ENCODE results near the gene AK6.
"Not testable (repeated sequence)": the region's sequence is repeated elsewhere in the genome, so short reads cannot be mapped to it uniquely, and the experiment has no call there.

AK6 gene

DNA sequence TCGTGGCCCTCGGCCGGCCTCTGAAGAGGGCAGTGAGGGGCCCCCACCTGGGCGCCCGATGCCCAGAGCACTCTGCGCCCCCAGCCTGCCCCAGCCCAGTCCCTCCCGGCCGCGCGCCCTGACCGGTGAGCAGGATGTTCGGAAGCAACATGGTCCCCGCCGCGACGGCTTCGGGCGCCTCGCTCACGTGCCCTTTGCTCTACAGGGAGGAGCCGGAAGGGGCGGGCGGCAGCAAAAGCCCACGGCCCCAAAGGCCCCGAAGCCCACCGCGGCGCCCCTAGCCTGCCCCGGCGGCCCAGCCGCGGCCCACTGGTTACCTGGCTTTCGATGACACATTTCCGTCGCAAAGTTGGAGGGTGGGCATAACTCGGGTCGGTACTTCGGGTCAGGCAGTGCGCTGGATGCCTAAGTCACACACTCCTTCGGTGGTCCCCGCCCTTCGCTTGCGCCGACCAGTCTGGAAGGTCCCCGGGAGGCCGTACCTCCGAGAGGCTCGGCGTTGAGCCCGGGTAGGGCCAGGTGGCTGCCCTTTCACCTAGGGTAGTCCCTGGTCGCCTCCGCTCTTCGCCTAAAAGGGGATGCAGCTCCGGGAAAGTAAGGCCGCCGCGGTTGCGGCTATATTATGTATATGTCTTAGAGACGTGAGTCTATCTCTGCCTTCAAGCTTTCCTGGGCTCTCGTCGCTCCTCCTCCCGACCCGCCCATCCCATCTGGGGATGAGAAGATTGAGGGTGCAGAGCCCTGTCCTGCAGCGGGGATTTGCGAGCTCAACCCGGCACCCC lies at the start of gene AK6, which contains the start of the genes RAD17 and TAF9:
AK6 (minus strand) TSS at position 181 of the 782 bp plus-strand sequence; CDS start at position 151, 30 bp downstream.
RAD17 (plus strand) TSS at position 479 of the 782 bp plus-strand sequence. CDS start 2,391 bp downstream, outside the sequence.
TAF9 (minus strand) TSS at position 181 of the 782 bp plus-strand sequence. CDS start 3,783 bp downstream, outside the sequence.
- DNase-seq, result peak; percentile 99

DNA sequence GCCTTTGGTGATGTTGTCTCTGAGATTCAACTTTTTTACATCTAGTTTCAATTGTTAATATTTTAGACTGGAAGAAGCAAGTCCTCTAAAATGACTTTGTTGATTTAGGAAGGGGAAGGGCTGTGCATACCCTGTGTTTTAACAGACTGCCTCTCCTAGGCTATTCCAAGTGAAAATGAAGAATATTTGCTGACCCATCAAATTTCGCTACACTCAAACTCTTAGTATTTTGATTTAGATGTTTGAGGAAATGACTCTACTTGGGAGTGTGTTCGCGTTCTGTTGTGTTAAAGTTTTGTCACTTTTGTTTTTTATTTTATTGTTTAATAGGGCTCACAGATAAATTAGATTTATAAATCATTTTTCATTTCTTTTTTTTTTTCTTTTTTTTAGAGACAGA lies 49.2 kb upstream of the AK6 start:
- DNase-seq, result no peak

DNA sequence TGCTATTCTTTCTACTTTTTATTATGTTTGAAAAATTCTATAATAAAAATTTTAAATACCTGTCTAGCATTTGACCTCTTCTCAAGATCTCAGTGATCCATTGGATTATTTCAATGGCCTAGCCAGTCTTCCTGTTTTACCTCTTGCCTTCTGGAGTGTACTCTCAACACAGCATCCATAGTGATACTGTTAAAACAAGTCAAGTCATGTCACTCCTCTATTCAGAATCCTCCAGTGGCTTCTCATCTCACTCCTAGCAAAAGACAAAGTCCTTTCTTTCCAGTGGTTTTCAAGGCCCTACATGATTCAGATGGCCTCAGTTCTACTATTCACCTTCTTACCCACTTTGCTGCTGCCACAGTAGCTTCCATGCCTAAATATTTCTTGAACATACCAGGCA lies 47.4 kb upstream of the AK6 start:
- DNase-seq, result no peak

DNA sequence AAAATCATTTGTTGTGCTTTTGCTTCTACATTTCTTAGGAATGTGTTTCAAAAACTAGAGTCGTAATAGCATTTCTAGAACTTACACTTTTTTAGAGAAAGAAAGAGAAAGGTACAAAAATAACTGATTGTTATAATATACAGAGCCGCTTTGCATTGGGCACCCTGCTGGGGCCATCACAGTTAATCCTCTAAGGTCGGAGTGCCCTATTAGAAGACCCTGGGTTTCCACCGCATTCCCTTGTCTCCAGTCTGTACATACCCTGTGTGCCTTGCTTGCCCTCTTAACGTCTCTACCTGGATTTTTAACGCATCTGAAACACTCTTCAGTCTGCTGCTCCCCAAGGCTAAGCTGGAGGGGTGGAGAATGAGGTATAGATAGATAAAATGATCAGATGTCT lies 46.9 kb upstream of the AK6 start:
- DNase-seq, result no peak

GRCh38 chr5:69415584-69415958 lies 46.3 kb upstream of the AK6 start:
- DNase-seq, result no peak

DNA sequence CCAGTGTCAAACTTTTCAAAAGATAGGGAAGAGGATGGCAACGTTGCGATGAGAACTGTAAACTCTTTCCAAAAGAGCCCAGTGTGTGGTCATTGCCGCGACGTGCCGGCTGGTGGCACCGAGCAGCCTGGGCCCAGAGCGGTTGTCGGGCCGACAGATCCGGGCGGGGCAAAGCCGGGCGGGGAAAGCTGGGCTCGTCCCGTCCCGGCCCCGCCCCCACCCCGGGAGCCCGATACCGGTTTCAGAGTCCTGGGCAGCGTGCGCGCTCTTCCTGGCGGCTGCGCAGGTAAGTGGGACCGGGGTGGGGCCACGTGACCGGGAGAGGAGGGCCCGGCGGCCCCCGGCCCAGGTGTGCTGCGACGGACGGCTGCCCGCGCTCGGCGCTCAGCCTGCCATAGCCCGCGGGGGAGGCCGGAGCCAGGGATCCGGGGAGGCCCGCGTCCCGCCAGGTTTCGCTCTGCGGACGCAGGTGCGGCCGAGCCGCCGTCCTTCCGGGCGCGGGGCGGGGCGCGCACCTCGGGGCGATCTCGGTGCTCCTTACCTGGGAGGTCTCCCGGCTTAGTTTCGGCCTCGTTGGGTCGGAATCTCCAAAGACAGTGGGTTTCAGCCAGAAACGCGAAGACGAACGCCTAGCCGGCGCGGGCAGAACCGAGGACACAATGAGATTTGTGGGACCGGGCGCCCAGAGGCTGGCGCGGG lies 45.7 kb upstream of the AK6 start, which contains the start of gene MARVELD2:
MARVELD2 (plus strand) TSS at position 232 of the 699 bp plus-strand sequence. CDS start 4,270 bp downstream, outside the sequence.
- DNase-seq, result peak; percentile 60

DNA sequence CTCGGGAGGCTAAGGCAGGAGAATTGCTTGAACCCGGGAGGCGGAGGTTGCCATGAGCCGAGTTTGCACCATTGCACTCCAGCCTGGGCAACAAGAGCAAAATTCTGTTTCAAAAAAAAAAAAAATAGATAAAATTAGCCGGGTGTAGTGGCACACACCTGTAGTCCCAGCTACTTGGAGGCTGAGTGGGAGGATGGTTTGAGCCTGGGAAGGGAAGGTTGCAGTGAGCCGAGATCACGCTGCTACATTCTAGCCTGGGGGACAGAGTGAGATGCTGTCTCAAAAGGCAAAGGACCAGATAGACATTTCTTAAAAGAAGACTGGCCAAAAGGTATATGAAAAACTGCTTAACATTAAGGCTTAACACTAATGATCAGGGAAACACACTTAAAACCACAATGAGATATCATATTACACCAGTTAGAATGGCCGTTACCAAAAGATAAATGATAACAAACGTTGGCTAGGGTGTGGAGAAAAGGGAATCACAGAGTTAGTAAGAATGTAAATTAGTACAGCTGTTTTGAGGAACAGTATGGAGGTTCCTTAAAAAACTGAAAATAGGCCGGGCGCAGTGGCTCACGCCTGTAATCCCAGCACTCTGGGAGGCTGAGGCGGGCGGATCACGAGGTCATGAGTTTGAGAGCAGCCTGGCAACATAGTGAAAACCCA lies 35.5 kb upstream of the AK6 start:
- DNase-seq, result no peak

GRCh38 chr5:69378376-69378775 lies 9.1 kb upstream of the AK6 start:
- no peak for DNase-seq

DNA sequence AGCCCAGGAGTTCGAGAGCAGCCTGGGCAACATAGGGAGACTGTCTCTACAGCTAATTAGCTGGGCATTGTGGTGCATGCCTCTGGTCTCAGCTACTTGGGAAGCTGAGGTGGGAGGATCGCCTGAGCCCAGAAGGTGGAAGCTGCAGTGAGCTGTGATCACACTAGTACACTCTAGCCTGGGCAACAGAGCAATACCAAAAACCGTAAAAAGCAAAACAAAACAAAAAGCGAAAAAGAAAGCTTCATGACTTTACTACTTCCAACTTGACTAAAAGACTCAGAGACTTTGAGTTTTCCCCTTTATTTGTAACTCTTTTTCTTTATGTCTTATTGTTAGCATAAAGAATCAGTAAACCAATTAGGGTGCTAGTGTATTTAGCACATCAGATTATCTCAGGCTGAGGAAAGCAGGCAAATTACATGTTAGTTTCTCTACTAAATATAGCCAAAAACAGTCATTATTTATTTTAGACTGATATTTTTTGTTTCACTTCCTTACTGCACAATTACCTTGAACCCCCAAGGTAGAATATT lies 5.7 kb upstream of the AK6 start:
- DNase-seq, result no peak

DNA sequence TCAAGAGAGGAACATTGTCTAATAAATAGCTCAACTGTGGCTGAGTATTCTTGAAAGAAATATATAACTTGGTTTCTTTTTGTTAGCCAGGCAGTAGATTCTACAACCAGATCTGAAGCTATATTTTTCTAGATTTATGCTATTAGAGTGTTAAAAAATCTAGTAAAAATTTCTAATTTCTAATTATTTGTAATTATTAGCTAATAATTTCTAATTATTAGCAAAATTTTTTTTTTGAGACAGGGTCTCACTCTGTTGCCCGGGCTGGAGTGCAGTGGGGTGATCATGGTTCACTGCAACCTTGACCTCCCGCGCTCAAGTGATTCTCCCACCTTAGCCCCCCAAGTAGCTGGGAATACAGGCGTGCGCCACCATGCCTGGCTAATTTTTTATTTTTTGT lies 3.1 kb upstream of the AK6 start:
- DNase-seq, result no peak

DNA sequence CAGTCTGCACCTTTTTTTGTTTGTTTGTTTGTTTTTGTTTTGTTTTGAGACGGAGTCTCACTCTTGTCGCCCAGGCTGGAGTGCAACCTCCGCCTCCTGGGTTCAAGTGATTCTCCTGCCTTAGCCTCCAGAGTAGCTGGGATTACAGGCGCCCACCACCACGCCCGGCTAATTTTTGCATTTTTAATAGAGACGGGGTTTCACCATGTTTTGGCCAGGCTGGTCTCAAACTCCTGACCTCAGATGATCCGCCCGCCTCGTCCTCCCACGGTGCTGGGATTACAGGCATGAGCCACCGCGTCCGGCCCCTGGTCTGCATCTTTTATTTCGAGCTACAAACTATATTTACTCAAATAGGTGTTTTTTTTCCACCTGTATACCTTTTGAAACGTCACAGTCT lies 1.0 kb upstream of the AK6 start:
- not testable (repeated sequence) for DNase-seq

- peak; percentile 62 for DNase-seq
These were observed 621 bp downstream of the AK6 start for GRCh38 chr5:69368458-69369339.

GRCh38 chr5:69367697-69368279 lies 1.5 kb downstream of the AK6 start:
- DNase-seq, result no peak

- no peak for DNase-seq
These were observed 4.5 kb downstream of the AK6 start for GRCh38 chr5:69364850-69365249.

DNA sequence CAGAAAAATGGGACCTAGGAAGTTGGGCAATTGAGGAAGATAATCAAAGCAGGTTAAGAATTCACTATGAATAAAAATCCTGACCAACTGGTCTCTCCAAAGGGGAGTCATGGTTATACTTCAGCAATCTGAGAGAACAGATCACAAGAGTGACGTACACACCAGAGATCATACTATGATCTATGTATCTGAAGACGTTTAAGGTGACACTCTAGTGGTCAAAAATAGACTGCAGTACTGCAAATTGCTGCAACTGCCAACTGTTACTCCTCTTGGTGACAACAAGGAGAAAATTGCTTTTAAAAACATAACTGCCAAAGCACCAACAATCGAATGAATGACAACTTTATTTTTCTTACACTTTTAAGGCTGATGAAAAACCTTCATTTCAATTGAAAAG lies 4.9 kb downstream of the AK6 start:
- no peak for DNase-seq

GRCh38 chr5:69360442-69360841 lies 8.9 kb downstream of the AK6 start:
- no peak for DNase-seq

- no peak for DNase-seq
These were observed 9.6 kb downstream of the AK6 start for GRCh38 chr5:69359699-69360098.

DNA sequence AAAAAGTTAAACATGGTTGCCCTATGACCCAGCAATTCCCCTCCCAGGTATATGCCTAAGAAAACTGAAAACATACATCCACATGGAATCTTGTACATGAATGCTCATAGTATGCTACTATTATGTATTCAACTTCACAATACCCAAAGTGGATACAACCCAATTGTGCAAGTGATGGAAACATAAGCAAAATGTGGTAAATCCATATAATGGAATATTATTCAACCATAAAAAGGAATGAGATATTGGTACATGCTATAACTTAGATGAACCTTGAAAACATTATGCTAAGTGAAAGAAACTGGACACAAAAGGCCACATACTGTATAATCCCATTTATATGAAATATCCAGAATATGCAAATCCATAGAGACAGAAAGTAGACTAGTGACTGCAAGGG lies 18.7 kb downstream of the AK6 start:
- DNase-seq, result no peak

- no peak for DNase-seq
These were observed 26.2 kb downstream of the AK6 start for GRCh38 chr5:69343083-69343482.

- DNase-seq, result no peak
These were observed 27.7 kb downstream of the AK6 start for GRCh38 chr5:69341520-69342161.

DNA sequence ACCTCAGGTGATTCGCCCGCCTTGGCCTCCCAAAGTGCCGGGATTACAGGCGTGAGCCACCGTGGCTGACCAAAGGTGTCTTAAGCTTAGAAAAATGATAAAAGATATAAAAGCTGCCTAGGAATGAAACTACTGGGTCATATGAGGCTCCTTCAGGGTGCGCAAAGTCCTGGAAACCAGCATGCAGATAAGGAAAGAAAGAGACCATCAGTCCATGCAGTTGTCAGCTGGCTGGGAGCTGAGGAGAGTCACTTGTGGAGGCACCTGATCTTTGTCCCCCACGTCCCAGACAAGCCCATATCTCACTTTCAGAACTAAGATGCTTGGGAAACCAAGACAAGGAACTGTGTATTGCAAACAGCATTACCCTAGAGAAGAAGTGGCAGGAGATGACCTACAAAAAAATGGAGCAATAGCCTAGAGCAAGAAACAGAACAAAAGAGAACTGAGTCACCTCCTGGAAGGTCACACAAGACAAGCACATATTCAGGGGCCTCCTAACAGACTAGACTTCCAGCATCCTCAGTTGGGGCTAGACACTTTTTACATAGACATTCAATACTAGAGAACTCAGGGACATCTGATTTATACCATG lies 33.9 kb downstream of the AK6 start:
- no peak for DNase-seq

Data from activated CD8-positive, alpha-beta memory T cell treated with anti-CD3 and anti-CD28 coated beads for 24 hours (primary cell).